DMS114 treated with DMSO at 0.1 percent for 48 hours (cell line): ENCODE results near the gene CCDC3.
"Not testable (repeated sequence)": the region's sequence is repeated elsewhere in the genome, so short reads cannot be mapped to it uniquely, and the experiment has no call there.

Experiments used
- DNase-seq: peaks from one replicate; lab custom pipeline; 2025; ENCODE audit not compliant: unreplicated experiment; lab: John Stamatoyannopoulos, UW

CCDC3 gene

DNA sequence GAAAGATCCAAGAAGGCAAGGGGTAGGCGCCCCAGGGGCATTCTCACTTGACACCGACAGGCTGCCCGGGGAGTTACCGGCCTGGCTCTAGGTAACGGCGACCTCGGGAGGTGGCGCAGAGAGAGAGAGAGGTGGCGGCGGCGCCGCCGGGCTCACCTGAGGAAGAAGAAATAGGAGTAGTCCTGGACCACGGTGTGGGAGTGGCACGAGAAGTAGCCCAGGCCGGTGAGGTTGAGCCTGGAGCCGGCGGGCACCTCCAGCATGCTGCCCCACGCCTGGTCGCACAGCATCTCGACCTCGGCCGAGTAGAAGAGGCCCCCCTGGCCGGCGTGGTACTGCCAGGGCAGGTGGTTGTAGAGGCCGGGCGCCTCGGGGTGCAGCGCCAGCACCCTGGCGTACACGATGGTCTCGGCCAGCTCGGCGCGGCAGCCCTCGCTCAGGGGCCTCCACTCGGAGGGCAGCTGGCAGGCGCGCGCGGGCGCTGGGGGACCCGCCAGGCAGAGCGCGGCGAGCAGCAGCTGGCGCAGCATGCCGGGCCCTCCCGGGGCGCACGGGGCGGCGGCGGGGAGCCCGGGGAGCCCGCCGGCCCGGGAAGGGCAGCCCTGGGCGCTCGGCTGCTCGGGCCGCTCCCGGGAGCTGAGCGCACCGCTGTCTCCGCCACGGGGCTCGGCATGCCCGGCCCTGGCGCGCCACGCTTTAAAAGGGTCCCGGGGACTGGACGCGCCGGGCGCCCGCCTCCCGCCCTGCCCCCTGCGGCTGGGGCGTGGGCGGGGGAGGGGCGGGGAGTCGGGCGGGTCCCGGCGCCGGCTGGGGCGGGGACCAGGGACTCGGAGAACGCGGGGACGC, at the start of gene CCDC3:
CCDC3 (minus strand) TSS at position 673 of the 846 bp plus-strand sequence; CDS start at position 530, 143 bp downstream.
- DNase-seq: no peak

DNA sequence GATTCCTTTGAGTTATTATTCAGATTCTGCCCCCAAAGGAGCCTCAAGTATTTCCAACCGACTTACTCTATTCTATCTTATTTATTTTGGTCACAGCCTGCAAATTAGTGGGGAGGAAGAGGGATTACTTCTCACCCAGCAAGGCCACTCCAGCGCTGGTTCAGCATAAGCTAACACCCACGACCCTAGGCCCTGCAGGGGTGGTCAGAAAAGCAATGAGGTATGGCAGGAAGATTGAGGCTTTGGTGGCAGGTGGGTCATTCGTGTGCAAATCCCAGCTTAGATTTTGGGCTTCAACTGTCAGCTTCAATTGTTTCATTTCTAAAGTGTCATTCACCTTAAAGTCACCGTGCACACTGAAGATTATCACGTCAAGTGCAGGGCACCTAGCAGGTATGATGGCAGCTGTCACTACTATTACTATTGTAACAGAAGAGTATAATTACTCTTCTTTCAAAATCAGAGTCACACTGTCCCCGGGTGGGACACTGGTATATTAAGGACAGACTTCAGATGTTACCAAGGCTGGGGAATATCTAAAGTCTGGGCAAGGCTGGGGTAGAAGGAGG, 49.7 kb upstream of the CCDC3 start:
- no peak for DNase-seq

DNA sequence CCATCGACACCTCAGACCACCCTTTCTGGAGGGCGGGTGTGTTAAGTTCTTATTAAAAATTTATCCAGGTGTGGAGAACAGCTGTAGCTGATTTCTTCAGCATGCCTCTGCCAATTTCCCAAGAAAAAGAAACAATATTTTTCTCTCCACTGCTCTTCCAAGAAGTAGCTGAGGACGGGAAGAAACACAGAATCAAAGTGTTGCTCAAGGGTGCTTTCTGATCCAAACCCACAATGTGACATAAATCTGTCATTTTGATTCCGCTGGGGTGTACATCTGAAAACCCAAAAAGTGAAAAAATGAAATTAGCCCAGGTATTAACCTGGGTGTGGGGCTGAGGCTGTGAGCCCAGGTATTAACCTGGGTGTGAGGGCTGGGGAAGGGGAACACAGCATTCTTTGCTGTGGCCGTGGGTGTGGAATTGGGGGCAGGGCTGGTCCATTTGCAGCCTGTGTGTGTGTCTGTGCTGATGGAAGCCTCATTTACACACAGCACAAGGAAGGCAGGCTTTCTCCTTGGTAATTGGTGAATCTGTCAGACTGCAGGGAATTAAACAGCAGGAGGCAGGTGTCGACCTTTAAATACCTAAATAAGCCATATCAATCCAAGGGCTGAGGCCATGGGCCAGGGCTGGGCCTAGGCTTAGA, 48.4 kb upstream of the CCDC3 start:
- DNase-seq: no peak

DNA sequence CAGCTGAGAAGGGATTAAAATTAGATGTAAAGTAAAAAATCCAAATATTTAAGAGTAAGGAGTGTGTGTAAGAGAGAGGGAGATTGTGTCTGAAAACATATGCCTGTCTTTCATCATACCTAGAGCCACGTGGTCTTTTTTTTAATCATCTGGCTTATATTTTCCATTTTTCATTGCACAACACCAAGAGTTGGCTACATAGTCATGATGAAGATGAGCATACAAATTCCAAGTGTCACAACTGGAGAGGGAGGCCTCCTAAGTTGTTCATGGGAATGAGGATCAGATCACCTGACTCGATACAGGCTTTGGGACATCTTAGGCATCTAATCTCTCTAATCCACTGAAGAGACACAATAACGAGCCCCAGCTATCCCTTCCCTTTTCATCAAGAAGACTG, 47.2 kb upstream of the CCDC3 start:
- DNase-seq: no peak

DNA sequence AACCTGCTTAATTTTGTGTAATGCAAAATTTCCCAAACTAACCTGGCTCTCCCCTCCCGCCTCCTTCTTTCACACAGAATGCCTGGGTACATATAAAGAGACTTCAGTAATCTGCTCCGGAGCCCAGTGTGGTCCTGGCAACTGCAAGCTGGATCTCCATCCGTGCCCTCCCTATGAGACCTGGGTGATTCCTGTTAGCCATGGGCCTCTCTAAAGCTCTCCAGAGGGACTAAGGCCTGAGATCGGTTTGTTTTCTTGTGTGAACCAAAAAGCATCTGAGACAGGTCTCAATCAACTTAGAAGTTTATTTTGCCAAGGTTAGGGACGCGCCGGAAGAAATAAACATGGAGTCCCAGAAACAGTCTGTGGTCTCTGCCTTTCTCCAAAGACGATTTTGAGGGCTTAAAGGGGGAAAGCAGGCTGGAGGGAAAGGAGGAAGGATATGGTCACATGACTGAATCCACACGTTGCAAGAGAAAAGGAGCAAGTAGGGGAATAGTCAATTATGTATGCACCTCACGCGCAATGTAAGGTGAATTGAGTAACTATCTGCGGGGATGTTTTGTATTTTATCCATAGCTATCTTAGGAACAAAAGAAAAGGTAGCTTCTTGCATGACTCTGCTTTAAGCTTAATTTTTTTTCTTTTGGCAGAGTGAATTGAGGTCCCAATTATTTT, 46.2 kb upstream of the CCDC3 start:
- no peak for DNase-seq

DNA sequence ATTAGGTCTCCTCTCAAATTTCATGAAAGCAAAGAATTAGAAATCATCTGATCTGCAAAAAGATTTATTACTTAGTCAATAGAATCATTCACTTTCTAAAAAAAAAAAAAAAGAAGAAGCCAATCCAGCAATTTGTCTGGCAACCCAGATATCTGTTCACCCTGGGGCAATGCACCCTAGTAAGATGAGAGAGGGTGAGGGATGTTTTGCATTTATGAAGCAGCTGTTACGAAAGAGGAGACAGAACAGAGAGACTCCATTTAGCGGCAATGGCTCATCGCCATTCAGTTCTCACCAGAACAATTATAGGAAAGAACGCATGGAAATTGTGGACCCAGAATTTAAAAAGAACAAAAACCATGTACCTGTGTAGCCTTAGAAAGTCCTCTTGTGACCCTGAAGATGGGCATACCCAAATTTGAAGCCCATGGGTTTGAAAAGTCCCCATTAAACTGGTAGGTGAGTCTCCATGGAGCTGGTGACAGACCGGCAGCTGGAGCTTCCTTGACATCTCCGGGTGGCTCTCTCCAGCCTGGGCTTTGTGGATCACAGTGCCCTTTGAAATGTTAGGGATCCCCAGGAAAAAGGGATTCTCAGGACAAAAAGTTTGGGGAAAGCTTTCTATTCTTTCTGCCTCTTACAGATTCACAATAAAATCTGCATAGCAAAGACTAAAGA, 45.5 kb upstream of the CCDC3 start:
- no peak for DNase-seq

DNA sequence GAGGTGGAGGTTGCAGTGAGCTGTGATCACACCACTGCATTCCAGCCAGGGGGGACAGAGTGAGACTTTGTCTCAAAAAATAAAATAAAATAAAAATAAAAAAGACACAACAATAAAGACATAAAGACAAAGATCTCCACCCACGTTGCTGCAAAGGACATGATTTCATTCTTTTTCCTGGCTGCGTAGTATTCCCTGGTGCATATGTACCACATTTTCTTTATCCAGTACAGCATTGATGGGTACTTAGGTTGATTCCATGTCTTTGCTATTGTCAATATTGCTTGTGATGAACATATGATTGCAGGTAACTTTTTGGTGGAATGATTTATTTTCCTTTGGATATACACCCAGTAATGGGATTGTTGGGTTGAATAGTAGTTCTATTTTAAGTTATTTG, 42.0 kb upstream of the CCDC3 start:
- DNase-seq: no peak

DNA sequence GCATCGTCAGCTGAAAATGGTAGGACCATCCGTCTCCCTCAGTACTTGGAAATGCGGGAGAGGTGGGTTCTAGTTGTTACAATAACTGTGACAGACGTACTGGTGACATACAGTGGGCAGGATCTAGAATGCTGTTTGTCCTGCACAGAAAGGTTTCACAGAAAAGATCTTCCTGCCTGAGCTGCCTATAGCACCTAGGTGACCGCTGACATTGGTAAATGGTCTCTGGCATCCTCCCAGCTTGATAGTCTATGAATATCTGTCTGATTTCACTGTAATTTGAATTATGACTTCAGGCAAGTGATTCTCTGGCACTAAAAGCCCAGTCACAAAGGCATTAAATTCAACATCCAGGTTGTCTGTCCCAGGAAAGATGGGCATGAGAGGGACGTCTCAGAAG, 38.2 kb upstream of the CCDC3 start:
- no peak for DNase-seq

DNA sequence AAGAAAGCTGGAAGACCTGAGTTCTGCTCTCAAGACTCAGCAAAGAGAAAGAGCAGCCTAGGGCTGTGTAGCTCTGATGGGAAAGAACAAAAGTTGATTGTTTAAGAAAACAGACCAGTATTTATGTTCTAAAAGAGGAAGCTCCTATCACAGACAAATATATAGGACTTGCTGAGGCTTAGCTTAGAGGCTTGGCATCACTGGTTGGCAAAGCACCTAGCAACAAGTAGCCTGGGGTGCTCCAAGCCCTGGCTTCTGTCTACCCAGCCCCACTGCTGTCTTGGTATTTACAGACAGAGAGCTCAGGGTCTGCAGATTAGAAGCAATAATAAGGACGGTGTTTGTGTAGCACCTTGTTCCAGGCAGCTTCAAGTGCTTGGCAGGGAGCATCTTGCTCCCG, 36.9 kb upstream of the CCDC3 start:
- no peak for DNase-seq

DNA sequence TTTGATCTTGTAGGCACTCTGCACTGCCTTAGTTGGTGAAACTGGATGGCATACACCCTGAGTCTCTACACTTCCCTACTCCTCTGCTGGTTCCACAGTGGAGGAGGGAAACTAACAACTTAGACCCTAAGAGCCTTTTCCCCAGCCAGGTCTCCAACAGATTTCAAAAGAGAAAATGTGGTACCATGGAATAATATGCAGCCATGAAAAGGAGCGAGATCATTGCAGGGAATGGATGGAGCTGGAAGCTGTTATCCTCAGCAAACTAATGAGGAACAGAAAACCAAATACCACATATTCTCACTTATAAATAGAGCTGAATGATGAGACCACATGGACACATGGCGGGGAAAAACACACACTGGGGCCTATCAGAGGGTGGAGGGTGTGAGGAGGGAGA, 36.3 kb upstream of the CCDC3 start:
- DNase-seq: no peak

DNA sequence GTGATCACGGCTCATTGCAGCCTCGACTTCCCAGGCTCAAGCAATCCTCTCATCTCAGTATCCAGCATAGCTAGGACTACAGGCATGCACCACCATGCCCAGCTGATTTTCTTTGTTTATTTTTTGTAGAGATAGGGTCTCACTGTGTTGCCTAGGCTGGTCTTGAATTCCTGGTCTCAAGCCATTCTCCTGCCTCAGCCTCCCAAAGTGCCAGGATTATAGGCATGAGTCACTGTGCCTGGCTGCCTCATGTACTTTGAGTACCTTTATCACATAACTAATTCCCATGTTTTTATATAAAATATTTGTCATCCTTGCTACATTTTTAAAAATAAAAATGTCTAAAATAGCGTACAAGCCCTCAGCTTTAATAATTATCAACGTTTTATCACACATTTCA, 35.3 kb upstream of the CCDC3 start:
- no peak for DNase-seq

DNA sequence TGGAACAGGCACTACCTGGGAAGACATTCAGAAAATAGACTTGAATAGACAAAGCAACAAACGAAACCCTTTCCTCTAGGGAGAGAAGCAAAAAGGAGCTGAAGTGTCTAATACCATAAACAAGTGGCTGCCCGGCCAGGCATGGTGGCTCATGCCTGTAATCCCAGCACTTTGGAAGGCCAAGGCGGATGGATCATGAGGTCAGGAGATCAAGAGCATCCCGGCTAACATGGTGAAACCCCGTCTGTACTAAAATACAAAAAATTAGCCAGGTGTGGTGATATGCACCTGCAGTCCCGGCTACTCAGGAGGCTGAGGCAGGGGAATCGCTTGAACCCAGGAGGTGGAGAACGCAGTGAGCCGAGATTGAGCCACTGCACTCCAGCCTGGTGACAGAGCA, 34.2 kb upstream of the CCDC3 start:
- DNase-seq: not testable (repeated sequence)

DNA sequence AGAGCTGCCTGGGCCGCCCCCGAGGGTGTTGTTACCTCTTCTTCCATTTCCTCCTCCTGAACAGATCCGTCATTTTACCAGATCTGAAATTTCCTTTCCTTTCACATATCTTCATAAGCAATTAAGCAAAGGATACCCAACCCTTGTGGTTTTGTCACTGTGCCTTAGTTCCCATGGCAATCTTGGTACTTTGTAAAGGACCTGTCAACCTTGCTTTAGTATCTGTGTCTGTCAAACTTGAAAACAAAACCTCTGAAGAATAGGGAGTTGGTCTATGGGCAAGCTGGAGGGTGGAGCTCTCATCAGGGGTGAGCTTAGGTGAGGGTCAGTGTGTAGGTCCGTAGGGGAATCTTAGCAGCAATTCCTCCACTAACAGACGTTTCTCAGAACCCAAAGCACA, 25.4 kb upstream of the CCDC3 start:
- DNase-seq: no peak

DNA sequence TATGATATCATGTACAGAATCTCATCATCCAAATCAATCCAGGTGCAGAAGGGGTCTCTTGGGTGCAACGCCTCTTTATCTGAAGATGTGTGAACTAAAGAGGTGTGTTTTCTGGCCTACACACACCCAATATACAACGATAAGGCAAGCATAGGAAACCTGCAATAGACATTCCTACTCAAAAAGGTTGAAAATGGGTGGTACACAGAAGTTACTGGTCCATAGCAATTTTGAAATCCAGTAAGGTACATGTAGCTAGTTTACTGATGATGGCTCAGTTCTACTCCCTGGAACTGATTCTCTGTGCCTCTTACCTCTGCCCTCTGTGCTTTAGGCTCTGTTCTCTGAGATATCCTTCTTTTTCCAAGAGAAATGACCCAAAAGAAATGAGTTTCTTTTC, 22.2 kb upstream of the CCDC3 start:
- DNase-seq: no peak

DNA sequence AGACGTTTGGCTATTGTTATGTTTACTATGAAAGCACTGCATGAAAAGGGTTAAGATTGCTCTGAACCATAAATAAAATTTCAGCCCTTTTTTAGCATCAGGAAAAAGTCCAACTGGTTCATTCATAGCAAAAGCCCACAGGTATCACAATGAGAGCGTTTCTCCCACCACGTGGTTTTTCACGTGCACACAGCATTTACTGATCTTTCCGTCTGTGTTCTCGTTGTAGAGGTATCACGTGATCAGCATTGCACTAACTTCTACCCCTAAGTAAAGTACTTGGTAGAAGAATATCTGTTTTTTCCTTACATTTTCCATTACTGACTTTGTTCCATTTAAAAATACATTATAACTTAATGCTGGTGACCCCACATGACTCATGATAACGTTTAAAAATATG, 17.8 kb upstream of the CCDC3 start:
- DNase-seq: no peak

DNA sequence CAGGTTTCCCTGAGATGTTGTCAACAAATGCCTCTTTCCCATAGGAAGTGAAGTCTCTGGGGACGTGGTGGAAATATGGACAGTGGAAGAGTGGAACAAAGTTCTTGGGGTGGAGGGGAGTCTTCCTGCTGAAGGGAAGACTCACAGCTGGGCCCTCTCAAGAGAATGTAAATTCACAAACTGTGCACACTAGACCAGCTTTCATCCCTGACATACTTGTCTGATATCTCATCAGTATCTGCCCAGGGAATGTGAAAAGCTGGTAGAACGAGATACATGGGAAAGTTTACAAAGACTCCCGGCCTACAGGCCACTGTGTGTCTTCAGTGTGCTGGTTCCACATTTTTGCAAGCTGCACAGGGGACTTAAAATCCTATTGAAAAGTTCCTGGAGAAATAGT, 16.7 kb upstream of the CCDC3 start:
- no peak for DNase-seq

DNA sequence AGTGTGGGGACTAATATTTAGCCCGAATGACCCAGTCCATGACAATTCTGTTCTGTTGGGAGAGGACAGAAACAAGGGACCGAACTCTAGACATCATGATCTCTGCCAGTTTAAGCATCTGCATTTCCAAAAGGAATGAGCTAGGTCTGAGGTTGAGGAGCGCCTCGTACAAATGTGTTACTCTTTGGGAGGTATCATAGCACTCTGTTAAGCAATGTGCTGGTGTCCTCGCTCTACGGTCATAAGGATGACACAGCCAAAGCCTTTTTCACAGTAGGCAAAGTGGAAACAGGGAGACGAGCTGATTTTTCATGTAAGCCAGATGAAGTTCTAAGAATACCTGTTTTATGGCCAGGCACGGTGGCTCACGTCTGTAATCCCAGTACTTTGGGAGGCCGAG, 15.4 kb upstream of the CCDC3 start:
- no peak for DNase-seq

DNA sequence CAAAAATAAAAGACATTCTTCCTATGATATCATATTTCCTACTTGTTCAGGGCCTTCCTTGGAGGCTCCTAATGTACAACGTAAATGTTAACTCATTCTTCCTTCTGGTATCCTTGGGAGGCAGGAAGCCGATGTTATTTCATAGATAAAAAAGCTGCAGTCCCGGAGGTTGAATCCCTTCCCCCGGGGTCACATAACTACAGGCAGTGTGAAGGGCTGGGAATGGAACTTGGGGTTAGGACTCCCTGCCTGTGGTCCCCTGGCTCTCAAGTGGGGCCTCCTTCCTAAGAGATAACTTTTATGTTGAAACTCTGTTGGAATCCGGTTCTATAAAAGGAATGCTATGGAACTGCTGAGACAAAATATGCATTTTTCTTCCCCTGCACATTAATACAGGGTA, 14.9 kb upstream of the CCDC3 start:
- no peak for DNase-seq

DNA sequence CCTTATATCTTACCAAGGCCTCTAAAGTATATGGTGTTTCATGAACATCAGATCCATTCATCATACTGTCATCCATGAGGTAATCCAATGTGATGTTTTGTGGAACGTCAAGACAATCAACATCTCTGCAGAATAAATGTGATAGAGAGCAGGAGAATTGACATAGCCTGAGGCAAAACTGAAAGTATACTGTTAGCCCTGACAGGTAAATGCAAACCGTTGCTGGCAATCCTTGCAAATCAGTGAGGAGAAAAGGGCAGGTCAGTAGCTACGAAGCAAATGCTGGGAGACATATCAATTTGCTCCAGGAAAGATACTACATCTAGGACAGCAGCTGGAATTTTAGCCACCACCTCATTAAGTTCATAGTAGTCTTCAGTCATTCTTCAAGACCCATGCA, 4.5 kb upstream of the CCDC3 start:
- no peak for DNase-seq

DNA sequence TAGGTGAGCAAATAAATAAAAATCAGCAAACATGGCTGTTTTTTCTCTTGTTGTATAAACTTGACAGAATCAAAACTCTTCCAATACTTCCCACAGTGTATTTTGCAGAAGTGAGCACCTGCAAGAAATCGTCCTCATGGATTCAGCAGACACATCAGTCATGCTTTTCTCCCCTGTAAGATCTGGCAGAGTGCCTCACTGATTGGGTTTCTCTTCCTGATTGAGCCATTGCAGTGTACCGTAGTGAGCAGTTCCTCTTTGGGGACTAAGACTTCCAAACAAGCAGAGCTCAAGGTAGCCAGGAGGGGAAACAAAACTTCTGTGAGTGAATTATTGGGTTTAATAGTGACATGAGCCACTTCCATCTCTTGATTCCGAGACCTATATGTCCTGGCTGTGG, 2.2 kb upstream of the CCDC3 start:
- no peak for DNase-seq

DNA sequence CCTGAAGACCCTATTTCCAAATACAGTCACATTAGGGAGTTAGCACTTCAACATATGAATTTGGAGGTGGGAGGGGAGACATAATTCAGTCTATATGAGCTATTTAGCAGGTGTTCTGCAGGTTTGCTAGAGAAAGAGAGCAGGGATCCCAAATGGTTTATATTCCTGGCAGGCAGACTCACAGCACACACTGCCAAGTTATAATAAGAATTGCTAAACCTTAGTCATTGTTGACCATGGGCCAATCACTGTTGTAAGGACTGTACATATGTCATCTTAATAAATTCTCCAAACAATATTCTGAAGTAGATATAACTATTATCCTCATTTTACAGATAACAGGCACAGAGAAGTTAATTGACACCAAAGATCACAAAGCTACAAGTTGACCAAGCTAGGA, 1.5 kb upstream of the CCDC3 start:
- no peak for DNase-seq
